HG03342 (cell line): ENCODE results near the gene CEACAM18.
"Not testable (repeated sequence)": the region's sequence is repeated elsewhere in the genome, so short reads cannot be mapped to it uniquely, and the experiment has no call there.

ENCODE experiments used
- ATAC-seq: cut with Tn5 transposase; IDR thresholded peaks from one replicate; pipeline ENCODE4 v1.9.1; 2021; ENCODE audit warnings: mild to moderate bottlenecking, moderate library complexity; ENCODE audit not compliant: unreplicated experiment

CEACAM18 gene

DNA sequence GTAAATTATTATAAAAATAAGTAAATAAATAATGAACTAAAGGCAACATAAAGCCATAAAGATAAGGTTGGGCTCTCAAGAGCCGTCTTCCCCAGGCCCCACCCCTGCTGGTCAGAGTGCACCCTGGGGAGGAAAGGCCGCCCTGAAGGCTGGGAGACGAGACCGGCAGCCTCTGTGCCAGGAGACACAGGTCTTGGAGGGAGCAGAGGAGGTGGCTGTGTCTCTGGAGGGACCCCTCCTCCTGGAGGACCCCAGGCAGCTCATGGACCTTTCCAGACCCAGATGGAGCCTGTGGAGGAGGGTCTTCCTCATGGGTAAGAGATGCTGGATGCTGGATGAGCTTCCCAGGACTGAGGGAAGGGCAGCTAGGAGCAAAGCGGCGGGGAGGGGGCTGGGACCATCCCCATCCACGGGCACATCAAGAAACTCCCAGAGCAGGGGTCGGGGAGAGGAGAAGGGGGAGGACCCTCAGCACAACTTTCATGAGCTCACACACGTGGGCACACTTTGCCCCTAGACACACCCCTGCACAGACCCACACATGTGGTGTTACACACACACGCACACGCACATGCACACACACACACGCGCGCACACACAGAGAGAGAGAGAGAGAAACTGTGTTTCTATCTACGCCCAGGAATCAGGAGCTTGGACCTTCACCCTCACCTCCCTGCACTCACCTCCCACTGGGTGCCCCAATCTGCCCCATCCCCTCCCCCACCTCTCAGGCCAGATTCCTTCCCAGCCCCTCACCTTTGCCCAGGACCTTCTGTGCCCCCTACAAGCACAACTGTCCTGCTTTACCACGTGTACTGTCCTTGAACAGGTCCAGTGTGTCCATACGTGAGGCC is at the start of gene CEACAM18:
CEACAM18 (plus strand) TSS at position 159 of the 854 bp plus-strand sequence.
- no peak for ATAC-seq

DNA sequence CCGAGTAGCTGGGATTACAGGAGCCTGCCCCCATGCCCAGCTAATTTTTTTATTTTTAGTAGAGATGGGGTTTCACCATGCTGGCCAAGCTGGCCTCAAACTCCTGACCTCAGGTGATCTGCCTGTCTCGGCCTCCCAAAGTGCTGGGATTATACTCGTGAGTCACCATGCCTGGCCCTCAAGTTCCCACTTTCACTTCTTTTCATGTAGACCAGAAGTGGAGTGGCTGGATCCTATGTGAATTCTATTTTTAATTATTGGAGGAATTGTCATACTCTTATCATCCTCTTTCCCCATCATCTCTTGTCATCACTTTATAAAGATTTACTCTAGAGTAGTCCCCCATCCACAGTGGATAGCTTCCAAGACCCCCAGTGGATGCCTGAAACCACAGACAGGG is 48.1 kb upstream of the CEACAM18 start:
- no peak for ATAC-seq

DNA sequence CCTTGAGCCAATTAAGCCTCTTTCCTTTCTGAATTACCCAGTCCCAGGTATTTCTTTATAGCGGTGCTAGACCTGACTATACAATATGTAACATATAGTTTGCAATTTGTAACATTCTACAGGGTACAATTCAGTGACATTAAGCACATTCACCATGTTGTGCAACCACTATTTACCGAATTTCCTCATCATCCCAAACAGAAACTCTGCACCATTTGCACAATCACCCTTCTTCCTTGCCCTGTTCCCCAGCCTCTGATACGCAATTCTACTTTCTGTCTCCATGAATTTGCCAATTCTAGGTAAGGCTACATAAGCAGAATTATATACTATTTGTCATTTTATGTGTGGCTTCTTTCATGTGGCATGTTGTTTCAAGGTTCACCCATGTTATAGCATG is 47.2 kb upstream of the CEACAM18 start:
- ATAC-seq, result no peak

DNA sequence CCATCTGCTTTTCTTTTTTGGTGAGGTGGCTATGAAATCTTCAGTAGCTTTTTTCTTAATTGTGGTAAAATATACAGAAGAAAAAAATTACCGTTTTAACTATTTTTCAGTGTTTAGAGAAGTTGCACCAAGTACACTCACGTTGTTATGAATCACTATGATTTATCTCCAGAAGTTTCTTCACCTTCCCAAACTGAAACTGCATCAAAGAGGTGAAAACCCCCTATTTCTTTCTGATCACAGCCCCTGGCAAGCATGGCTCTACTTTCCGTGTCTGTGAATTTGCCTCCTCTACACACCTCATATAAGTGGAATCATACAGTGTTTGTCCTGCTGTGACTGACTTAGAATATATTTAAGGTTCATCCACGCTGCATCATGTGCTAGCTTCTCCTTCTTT is 45.3 kb upstream of the CEACAM18 start:
- ATAC-seq, result no peak

DNA sequence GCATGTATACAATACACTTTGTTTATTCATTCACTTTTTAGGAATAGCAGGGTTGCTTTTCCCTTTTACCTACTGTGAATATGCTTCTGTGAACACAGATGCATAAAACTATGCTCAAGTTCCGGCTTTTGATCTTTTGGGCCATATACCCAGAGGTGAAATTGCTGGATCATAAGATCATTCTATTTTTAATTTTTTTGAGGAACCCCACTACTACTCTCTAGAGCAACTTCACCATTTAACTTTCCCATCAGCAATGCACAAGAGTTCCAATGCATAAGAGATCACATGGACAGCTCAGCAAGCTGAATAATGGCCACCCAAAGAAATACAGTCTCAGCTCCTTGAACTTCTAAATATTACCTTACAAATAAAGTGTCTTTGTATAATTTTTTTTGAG is 43.9 kb upstream of the CEACAM18 start:
- no peak for ATAC-seq

DNA sequence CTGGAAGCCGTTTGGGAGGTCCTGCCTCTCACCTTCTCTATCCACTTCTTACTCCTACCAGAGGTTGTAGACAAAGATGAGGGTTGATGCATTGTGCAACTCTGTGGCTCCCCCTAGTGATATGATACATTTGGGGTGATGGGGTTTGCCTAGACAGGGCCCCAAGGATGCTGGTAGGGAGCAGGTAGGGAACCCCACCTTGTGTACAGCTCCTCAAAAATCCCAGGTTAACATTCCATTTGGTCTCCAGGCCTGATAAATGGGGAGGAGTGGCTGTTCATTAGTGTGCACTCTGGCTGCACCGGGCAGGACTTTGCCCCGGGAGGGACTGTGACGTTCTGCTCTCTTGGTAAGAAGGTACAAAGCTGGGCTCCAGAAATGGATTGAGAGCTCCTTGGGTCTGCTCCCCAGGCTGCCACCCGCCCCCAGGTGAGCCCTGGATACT is 39.3 kb upstream of the CEACAM18 start:
- no peak for ATAC-seq

DNA sequence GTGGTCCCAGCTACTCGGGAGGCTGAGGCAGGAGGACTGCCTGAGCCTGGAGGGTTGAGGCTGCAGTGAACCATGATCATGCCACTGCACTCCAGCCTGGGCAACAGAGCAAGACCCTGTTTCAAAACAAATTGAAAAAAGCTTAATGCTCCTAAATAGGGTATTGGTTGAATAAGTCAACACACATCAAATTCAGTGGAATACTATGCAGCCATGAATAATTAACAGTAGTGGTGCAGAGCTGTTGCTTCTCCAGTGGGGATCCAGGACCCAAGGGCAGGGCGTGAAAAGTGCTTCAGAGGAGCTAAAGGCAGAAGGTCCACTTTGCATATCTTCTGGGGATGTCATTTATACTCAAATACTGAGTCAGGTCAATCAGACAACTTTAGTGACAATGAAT is 38.3 kb upstream of the CEACAM18 start:
- no peak for ATAC-seq

DNA sequence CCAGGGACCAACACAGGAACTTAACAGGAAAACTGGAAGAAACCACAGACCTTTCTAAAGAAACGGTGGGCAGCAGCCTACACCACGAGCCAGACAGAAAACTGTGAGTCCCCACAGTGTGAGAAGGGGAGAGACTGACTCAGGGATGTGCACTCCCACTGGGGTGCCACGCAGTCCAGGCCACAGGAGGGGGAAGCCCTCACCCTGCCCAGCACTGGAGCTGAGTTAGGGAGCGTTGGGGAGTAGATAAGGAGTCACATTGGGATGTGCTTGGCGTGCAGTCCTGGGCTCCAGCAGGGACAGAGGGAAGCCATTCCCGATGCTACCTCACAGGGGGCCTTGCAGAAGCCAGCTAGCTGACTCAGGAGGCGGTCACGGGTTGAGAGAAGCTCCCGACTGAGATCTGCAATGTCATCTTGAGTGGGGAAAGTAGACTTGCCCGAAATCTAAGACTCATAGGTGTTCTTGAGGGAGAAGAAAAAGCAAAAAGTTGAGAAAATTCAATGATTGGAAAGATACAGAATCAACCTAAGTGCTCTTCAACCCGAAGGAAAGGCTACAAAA is 37.4 kb upstream of the CEACAM18 start:
- ATAC-seq, result no peak

DNA sequence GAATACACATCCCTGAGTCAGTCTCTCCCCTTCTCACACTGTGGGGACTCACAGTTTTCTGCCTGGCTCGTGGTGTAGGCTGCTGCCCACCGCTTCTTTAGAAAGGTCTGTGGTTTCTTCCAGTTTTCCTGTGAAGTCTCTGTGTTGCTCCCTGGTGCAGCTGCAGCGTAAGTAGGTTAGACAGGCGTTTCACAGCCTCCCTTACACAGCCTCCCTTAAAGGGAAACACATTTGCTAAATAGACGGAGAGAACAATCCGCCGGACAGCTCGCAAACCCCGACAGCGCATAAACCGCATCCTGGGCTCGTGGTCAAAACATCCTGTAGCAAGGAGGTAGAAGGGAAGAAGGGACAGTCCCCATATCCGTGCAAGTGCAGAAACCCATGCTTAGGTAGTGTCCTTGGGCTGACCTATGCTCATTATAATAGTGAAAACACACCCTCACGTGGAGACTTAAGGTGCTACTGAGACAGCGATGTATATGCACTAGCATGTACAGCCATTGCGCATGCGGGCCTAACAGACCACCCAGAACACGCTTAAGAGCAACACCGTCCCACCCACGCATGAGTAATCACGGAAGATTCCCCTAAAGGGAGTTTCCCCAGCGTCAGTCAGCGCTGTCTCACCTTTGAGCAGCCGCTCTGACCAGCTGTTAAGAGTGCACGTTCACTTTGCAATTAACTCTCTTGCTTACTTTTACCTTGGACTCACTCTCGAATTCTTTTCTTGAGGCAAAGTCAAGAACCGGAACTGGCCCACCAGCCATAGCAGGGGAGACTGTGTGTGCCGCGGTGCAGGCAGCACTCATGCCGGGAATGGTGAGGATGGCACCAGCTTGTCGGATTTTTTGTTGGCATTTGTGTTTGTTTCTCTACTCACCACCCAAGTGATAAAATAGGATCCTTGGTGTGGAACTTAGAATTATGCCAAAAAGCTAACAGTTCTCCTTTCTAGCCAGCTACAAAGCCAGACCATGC is 36.6 kb upstream of the CEACAM18 start:
- peak; percentile 89 for ATAC-seq

DNA sequence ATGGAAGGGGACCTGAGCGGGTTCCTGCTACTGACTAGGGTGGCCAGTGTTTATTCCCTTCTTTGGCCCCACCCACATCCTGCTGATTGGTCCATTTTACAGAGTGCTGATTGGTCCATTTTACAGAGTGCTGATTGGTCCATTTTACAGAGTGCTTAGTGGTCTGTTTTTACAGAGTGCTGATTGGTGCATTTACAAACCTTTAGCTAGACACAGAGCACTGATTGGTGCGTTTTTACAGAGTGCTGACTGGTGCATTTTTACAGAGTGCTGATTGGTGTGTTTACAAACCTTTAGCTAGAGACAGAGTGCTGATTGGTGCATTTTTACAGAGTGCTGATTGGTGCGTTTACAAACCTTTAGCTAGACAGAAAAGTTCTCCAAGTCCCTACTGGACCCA is 30.8 kb upstream of the CEACAM18 start:
- ATAC-seq, result not testable (repeated sequence)

DNA sequence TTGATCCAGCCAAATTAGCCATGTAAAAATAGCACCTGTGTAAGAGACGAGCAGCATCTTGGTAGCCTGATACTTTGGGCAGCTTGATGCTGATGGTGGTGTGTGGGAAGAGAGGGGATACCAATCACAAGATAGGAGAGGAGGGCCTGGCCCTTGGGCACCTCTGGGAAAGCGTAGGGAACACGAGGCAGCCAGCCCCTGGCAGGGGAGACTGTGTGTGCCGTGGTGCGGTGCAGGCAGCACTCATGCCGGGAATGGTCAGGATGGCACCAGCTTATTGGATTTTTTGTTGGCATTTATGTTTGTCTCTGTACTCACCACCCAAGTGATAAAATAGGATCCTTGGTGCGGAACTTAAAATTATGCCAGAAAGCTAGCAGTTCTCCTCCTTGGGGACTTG is 30.3 kb upstream of the CEACAM18 start:
- ATAC-seq, result no peak

DNA sequence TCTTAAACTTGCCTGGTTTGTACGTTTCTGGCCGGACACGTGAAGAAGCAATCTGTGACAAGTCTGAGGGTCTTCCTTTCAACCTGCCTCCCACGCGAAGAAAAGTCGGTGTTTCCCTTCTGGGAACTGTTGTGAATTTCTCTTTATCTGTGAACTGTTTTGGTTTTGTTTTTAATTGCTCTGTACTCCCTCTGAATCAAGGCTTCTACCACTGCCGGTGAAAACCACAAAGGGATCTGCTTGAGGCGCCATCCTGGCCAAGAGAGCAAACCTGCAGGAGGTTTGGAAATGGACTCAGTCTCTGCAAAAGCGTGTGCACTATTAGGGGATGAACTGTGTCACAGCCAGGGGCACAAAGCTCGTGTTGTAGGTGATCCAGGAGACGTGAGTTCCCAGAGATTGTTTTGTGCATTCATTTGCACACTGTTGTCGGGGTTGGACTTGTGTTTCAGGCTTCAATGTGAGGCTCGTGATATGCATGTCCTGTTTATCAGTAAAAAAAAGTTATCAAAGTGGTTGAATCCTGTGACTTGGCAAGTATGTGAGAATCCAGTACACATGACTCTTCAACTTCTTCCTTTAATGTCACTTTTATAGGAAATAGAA is 29.8 kb upstream of the CEACAM18 start:
- ATAC-seq, result no peak

DNA sequence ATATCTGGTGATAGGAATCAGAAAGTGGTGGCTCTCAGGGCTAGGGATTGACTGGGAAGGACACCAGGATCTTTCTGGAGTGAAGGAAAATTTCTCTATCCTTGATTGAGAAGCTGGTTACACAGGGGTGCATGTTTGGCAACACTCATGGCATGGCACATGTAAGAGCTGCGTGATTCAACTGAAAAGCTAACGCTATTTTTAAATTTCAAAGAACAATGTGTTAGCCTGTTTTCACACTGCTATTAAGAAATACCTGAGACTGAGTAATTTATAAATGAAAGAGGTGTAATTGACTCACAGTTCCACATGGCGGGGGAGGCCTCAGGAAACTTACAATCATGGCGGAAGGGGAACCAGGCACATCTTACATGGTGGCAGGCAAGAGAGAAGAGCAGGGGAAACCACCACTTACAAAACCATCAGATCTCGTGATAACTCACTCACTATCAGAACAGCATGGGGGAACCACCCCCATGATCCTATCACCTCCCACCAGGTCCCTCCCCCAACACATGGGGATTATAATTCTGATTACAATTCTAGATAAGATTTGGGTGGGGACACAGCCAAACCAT is 27.5 kb upstream of the CEACAM18 start:
- no peak for ATAC-seq

DNA sequence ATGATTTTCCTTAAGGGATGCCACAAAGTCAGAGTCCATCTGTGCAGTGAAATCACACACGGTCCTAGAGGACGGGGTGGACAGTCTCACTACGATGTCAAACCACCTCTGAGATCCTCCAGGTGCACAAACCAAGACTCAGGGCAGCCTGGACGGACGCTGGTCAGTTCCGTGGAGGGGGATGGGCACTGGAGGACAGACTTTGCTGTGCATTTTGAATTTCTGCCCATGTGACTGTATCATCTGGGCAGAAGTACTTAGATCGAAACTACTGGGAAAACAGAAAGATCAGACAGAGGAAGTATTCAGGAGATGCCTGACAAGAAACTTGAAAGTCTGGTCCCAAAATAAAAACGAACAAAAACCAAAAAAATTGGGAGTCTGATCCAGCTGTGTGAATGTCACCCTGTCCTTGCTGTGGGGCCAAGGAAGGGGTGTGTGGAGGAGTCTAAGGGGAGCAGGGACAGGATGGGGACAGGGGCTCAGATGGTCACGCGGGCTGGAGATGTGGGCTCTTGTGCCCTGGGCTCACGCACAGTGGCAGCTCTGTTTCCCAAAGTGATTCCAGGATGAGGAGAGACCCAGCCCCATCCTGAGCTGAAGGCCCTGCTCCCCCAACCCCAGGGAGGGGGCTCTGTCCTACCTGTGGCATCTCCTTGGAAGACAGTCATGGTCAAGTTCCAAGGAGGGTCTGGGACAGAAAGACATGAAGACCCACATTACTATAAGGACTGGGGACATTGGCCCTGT is 21.6 kb upstream of the CEACAM18 start:
- ATAC-seq, result no peak

DNA sequence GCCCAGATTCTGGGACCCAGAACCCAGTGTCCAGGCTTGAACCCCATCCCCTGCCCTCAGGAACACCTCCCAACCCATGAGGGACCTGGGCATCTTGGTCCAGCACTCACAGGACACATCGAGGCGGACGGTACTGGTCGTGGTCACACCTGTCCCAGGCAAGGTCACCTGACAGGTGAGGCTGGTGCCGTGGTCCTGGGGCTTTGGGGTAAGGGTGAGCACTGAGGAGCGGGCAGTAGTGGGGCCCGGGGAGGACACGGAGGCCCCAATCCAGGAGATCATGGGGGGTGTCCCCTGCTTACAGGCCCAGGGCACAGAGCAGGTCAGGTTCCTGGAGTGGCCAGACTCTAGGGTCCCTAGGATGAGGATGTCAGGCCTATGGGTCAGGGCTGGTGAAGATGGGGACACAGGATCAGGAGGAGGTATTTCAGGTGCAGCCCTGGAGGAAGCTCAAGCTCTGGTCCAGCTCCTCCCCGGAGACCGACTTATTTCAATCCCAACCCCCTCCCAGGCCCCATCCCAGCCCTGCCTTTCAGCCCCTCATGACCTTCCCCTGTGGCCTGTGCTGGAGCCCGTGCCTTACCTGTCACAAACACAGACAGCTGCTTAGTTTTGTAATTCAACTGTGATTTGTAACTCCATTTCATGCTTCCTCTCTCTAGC is 20.9 kb upstream of the CEACAM18 start:
- no peak for ATAC-seq

DNA sequence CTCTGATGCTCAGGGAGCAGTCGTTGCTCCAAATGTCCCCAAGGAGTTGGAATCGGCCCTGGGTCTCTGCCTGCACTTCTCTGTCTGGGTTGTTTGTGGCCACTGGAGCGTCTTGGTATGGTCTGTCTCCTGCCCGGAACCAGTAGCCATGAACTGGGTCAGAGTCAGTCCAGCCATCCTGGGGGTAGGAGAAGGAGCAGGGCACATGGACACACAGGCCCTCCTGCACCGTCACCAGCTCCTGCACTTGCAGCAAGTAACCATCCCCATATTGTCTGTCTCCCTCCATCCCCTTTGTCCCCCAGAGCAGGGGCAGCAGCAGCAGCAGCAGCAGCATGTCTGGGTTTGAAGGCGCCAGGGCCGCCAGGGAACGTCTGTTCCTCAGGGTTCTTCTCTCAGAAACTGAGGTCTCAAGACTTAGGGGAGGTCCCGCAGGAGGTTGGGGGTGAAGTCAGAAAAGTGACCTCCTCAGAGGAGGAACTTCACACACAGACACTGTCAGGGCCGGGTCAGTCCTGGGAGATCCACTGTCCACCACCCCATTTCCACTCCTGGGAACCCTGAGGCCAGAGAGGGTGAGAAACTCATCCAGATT is 20.2 kb upstream of the CEACAM18 start, which contains the start of gene SIGLEC8:
SIGLEC8 (minus strand) TSS at position 404 of the 595 bp plus-strand sequence; CDS start at position 337, 67 bp downstream.
- ATAC-seq, result no peak

DNA sequence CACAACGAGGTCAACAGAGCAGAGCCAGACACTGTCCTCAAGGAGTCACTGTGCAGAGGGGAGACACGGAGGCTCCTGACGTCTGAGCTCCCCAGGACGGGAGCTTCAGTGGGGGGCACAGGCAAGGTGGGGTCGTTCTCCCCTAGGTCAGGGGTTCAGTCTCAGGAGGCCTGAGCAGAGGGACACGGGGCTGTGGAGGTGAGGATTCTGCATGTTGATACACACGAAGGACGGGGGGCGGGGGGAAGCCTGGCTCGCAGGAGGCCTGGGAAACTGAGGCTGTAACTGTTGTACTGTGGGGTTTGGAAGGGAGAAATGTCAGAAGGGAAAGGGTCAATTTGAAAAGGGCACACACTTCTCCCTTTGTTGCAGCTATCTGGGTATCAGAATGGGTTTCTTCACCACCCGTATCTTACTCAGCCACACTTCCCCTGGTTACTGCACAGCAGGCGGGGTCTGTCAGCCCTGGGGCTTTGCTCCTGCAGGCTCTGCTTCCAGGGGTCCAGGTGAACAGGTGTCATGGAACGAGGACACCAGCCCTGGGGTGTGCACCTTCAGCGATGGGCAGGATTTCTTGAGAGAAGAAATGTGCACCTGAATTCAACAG is 19.3 kb upstream of the CEACAM18 start:
- no peak for ATAC-seq
